PC-3 (cell line): ENCODE results near the gene DUOX1.

Experiments used
- CTCF ChIP-seq: fragments of 300-600 bp; sonication (generic); conservative IDR thresholded peaks from 2 replicates; pipeline ENCODE4 v1.5.1; 2017; ENCODE audit warnings: antibody characterized with exemption, low read depth, mild to moderate bottlenecking, low read length
- EZH2 ChIP-seq: fragments of 300-600 bp; sonication (generic); IDR thresholded peaks from one replicate; pipeline ENCODE4 v1.6.1; 2017; ENCODE audit warnings: antibody characterized with exemption, mild to moderate bottlenecking, low read length; ENCODE audit not compliant: unreplicated experiment

- no peak for TF ChIP-seq CTCF
- TF ChIP-seq EZH2: no peak
Measured at GRCh38 chr15:45136378-45136764, 6.6 kb downstream of the DUOX1 start.
